GM12878 (cell line): ENCODE results near the gene MBD2. TPM values are rescaled to one million over a fixed set of nuclear protein-coding genes. Genes with fewer than 3 reads are reported as not detected.
A peak's percentile ranks its signal among the peaks of the same experiment; 100 is the strongest.

Experiments used
- CEBPB ChIP-seq, 2 experiments: fragments of 150-350 bp in 1 of 2; IDR thresholded peaks; 2 replicates each; pipeline ENCODE4 v1.6.1; 2012 to 2014; ENCODE audit warnings: low read depth in 2 of 2, low read length in 2 of 2, borderline replicate concordance in 1 of 2, inconsistent platforms in 1 of 2
- CHD1 ChIP-seq: IDR thresholded peaks from 2 replicates; pipeline ENCODE4 v1.6.1; 2012; ENCODE audit warnings: low read depth, low read length, improper control_type of control experiment
- CREB1 ChIP-seq: IDR thresholded peaks from 2 replicates; pipeline ENCODE4 v1.6.1; 2012; ENCODE audit warnings: low read depth, mild to moderate bottlenecking, inconsistent platforms
- CREM ChIP-seq: IDR thresholded peaks from 2 replicates; pipeline ENCODE4 v1.6.1; 2014; ENCODE audit warnings: antibody characterized with exemption, low read depth
- IKZF1 ChIP-seq: fragments of 450-650 bp; conservative IDR thresholded peaks from 2 replicates; pipeline ENCODE4 v1.6.1; 2017; ENCODE audit warnings: antibody characterized with exemption, mild to moderate bottlenecking
- JUNB ChIP-seq: IDR thresholded peaks from 2 replicates; pipeline ENCODE4 v1.6.1; 2016; ENCODE audit warnings: antibody characterized with exemption, mild to moderate bottlenecking
- JUND ChIP-seq: IDR thresholded peaks from 2 replicates; pipeline ENCODE4 v1.6.1; 2012; ENCODE audit warnings: low read depth, mild to moderate bottlenecking, low read length, improper control_type of control experiment, moderate library complexity
- MEF2A ChIP-seq: IDR thresholded peaks from 2 replicates; pipeline ENCODE4 v1.6.1; 2011; ENCODE audit warnings: low read depth, mild to moderate bottlenecking, low read length, moderate library complexity; ENCODE audit not compliant: insufficient read depth
- NRF1 ChIP-seq: conservative IDR thresholded peaks from 2 replicates; pipeline ENCODE4 v1.6.1; 2011; ENCODE audit warnings: mild to moderate bottlenecking, low read depth, low read length, improper control_type of control experiment
- PAX8 ChIP-seq: fragments of 450-650 bp; IDR thresholded peaks from 2 replicates; pipeline ENCODE4 v1.6.1; 2017; ENCODE audit warnings: mild to moderate bottlenecking, moderate library complexity
- POLR2A ChIP-seq: IDR thresholded peaks from 2 replicates; pipeline ENCODE4 v1.6.1; 2011; ENCODE audit warnings: low read depth, mild to moderate bottlenecking, low read length
- POU2F2 ChIP-seq: IDR thresholded peaks from 3 replicates; pipeline ENCODE4 v1.6.1; 2011; ENCODE audit warnings: low read depth, mild to moderate bottlenecking, low read length, borderline replicate concordance
- RELA ChIP-seq: fragments of 450-650 bp; IDR thresholded peaks from 2 replicates; pipeline ENCODE4 v1.8.0; 2014; ENCODE audit warnings: borderline replicate concordance; ENCODE audit not compliant: partially characterized antibody
- SMAD1 ChIP-seq: fragments of 450-650 bp; IDR thresholded peaks from 2 replicates; pipeline ENCODE4 v1.6.1; 2018; ENCODE audit warnings: mild to moderate bottlenecking, low read depth; ENCODE audit not compliant: partially characterized antibody
- SMAD5 ChIP-seq: IDR thresholded peaks from 2 replicates; pipeline ENCODE4 v1.6.1; 2016; ENCODE audit warnings: antibody characterized with exemption, low read depth
- SP1 ChIP-seq: IDR thresholded peaks from one replicate; pipeline ENCODE4 v1.6.1; 2011; ENCODE audit warnings: low read depth, low read length
- SUZ12 ChIP-seq: fragments of 200-600 bp; sonication (generic); IDR thresholded peaks from one replicate; pipeline ENCODE4 v1.6.1; 2018; ENCODE audit warnings: antibody characterized with exemption, mild to moderate bottlenecking; ENCODE audit not compliant: unreplicated experiment
- TARDBP ChIP-seq: IDR thresholded peaks from 2 replicates; pipeline ENCODE4 v1.6.1; 2016; ENCODE audit warnings: borderline replicate concordance
- TBL1XR1 ChIP-seq: IDR thresholded peaks from 2 replicates; pipeline ENCODE4 v1.6.1; 2012; ENCODE audit warnings: low read depth, low read length, improper control_type of control experiment
- WRNIP1 ChIP-seq: IDR thresholded peaks from 2 replicates; pipeline ENCODE4 v1.6.1; 2011; ENCODE audit warnings: low read depth, low read length, improper control_type of control experiment, borderline replicate concordance
- ZBTB40 ChIP-seq: fragments of 450-650 bp; IDR thresholded peaks from 2 replicates; pipeline ENCODE4 v1.6.1; 2016; ENCODE audit warnings: mild to moderate bottlenecking, moderate library complexity, borderline replicate concordance
- polyA plus RNA-seq, 11 experiments: library from polyadenylated mRNA; depleted of rRNA in 4 of 11; unstranded in 6 of 11; stranded (reverse) in 5 of 11; fragments of >200 nt; fragmentation: Nextera tagmentation in 4 of 11; fragmentation: Illumina TruSeq in 1 of 11; extraction: Ambion mirVana in 4 of 11; extraction: Trizol in 1 of 11; gene quantifications; 1 replicate in 1 of 11; 2 replicates in 10 of 11; pipeline versions ENCODE4 v1.2.1 to v1.2.3, GENCODE V29; 2011 to 2016; ENCODE audit warnings: inconsistent platforms in 2 of 11, missing spikeins in 2 of 11, low read depth in 1 of 11
- total RNA-seq, 4 experiments: library from RNA; depleted of rRNA in 3 of 4; stranded (reverse); fragments of >200 nt in 3 of 4; fragmentation: Illumina TruSeq in 1 of 4; extraction: Trizol in 1 of 4; gene quantifications; 2 replicates each; pipeline versions ENCODE4 v1.2.1 to v1.2.3, GENCODE V29; 2013 to 2021
- TF ChIP-seq, protein P1 (sequence below): fragments of 450-650 bp; IDR thresholded peaks from 2 replicates; pipeline ENCODE4 v1.6.1; 2016; ENCODE audit warnings: mild to moderate bottlenecking
- TF ChIP-seq, protein P2 (sequence below): fragments of 450-650 bp; formaldehyde crosslinking; IDR thresholded peaks from 2 replicates; pipeline ENCODE4 v1.4.0; 2022; ENCODE audit warnings: mild to moderate bottlenecking, moderate library complexity

Gene MBD2
- total and polyA plus RNA-seq, 10 of the 15 experiments (the other 5 are each of a cell fraction or from before 2014, with no cell fraction given): 24.1 to 276 (median 57.9) TPM

DNA sequence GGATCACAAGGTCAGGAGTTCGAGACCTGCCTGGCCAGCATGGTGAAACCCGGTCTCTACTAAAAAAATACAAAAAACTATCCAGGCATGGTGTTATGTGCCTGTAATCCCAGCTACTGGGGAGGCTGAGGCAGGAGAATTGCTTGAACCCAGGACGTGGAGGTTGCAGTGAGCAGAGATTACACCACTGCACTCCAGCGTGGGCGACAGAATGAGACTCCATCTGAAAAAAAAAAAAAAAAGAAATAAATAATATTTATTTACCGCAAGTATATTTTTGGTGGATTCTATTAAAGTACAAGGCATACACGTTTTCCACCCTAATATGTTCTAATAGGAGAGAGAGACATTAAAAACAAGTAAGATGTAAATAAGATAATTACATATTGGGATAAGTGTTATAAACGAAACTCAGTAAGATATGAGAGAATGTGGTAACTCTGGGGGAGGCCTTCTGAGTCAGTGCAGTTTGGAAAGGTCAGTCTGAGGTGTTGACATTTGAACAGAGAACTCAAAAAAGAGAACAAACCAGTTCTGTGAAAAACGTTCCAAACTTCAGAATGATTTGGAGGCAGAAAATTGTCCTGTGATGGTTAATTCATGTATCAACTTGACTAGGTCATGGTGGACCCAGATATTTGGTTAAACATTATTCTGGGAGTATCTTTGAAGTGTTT lies 36.1 kb upstream of the MBD2 start (continued):
- TF ChIP-seq SMAD5: no peak
- no peak for TF ChIP-seq ZBTB40
- TF ChIP-seq JUNB: peak; percentile 68
- peak; percentile 32; the same call in 1 of the 2 replicates for TF ChIP-seq IKZF1
- no peak for TF ChIP-seq CHD1
- no peak for TF ChIP-seq WRNIP1
- TF ChIP-seq PAX8: no peak
- no peak for TF ChIP-seq SMAD1
- peak; percentile 69; the same call in 1 of the 2 replicates for TF ChIP-seq MEF2A
- peak; percentile 27 for TF ChIP-seq SP1
- TF ChIP-seq SUZ12: no peak
- 0 out of 2 replicates have a peak, but pooled peaks have one; percentile 40 for TF ChIP-seq TBL1XR1
- peak; percentile 46; the same call in 1 of the 2 replicates for TF ChIP-seq CREM
- TF ChIP-seq, protein P1, sequence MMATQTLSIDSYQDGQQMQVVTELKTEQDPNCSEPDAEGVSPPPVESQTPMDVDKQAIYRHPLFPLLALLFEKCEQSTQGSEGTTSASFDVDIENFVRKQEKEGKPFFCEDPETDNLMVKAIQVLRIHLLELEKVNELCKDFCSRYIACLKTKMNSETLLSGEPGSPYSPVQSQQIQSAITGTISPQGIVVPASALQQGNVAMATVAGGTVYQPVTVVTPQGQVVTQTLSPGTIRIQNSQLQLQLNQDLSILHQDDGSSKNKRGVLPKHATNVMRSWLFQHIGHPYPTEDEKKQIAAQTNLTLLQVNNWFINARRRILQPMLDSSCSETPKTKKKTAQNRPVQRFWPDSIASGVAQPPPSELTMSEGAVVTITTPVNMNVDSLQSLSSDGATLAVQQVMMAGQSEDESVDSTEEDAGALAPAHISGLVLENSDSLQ: no peak
- 0 out of 3 replicates have a peak, but pooled peaks have one; percentile 39 for TF ChIP-seq POU2F2
- TF ChIP-seq RELA: no peak
- TF ChIP-seq POLR2A: no peak
- TF ChIP-seq TARDBP: no peak
- TF ChIP-seq, protein P2, sequence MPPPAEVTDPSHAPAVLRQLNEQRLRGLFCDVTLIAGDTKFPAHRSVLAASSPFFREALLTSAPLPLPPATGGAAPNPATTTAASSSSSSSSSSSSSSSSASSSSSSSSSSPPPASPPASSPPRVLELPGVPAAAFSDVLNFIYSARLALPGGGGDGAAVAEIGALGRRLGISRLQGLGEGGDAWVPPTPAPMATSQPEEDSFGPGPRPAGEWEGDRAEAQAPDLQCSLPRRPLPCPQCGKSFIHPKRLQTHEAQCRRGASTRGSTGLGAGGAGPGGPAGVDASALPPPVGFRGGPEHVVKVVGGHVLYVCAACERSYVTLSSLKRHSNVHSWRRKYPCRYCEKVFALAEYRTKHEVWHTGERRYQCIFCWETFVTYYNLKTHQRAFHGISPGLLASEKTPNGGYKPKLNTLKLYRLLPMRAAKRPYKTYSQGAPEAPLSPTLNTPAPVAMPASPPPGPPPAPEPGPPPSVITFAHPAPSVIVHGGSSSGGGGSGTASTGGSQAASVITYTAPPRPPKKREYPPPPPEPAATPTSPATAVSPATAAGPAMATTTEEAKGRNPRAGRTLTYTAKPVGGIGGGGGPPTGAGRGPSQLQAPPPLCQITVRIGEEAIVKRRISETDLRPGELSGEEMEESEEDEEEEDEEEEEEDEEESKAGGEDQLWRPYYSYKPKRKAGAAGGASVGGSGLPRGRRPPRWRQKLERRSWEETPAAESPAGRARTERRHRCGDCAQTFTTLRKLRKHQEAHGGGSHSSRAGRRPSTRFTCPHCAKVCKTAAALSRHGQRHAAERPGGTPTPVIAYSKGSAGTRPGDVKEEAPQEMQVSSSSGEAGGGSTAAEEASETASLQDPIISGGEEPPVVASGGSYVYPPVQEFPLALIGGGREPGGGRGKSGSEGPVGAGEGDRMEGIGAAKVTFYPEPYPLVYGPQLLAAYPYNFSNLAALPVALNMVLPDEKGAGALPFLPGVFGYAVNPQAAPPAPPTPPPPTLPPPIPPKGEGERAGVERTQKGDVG (CRISPR knock-in tag): no peak
- no peak for TF ChIP-seq CREB1
- TF ChIP-seq NRF1: no peak
- TF ChIP-seq CEBPB (IDR thresholded peaks at IDR 0.05; ENCODE audit: borderline replicate concordance in 1 of 2, low read depth in 2 of 2, low read length in 2 of 2): no peak
- no peak for TF ChIP-seq JUND
